HEK293T (cell line): ENCODE measurements around the gene VPS37B.

Experiments used
- ARNT ChIP-seq: fragments of 450-650 bp; IDR thresholded peaks from 2 replicates; pipeline ENCODE4 v1.6.1; 2017; ENCODE audit warnings: mild to moderate bottlenecking
- BHLHE40 ChIP-seq: fragments of 450-650 bp; IDR thresholded peaks from 2 replicates; pipeline ENCODE4 v1.6.1; 2016; ENCODE audit warnings: mild to moderate bottlenecking, moderate library complexity, borderline replicate concordance
- ELF4 ChIP-seq: fragments of 450-650 bp; IDR thresholded peaks from 2 replicates; pipeline ENCODE4 v1.6.1; 2017; ENCODE audit warnings: antibody characterized with exemption
- FOXK2 ChIP-seq: fragments of 450-650 bp; IDR thresholded peaks from 2 replicates; pipeline ENCODE4 v1.6.1; 2016; ENCODE audit warnings: mild to moderate bottlenecking
- FOXM1 ChIP-seq: fragments of 450-650 bp; IDR thresholded peaks from 2 replicates; pipeline ENCODE4 v1.6.1; 2017; ENCODE audit warnings: mild to moderate bottlenecking, borderline replicate concordance
- HDGF ChIP-seq: fragments of 450-650 bp; IDR thresholded peaks from 2 replicates; pipeline ENCODE4 v1.6.1; 2017; ENCODE audit warnings: antibody characterized with exemption, borderline replicate concordance
- NFRKB ChIP-seq: fragments of 450-650 bp; IDR thresholded peaks from 2 replicates; pipeline ENCODE4 v1.6.1; 2016; ENCODE audit warnings: mild to moderate bottlenecking, moderate library complexity
- SP1 ChIP-seq: fragments of 450-650 bp; IDR thresholded peaks from 2 replicates; pipeline ENCODE4 v1.6.1; 2017
- SUZ12 ChIP-seq: fragments of 450-650 bp; IDR thresholded peaks from 2 replicates; pipeline ENCODE4 v1.6.1; 2016; ENCODE audit warnings: mild to moderate bottlenecking
- TARDBP ChIP-seq: fragments of 450-650 bp; IDR thresholded peaks from 2 replicates; pipeline ENCODE4 v1.6.1; 2016
- ZNF384 ChIP-seq: fragments of 450-650 bp; IDR thresholded peaks from 2 replicates; pipeline ENCODE4 v1.6.1; 2016

- no peak for TF ChIP-seq ELF4
- TF ChIP-seq HDGF = no peak
- no peak for TF ChIP-seq ZNF384
- no peak for TF ChIP-seq SP1
- TF ChIP-seq FOXK2 = no peak
- TF ChIP-seq TARDBP = no peak
- no peak for TF ChIP-seq NFRKB
- TF ChIP-seq FOXM1 = no peak
- TF ChIP-seq BHLHE40 = no peak
- no peak for TF ChIP-seq SUZ12
- TF ChIP-seq ARNT = no peak
Observed at GRCh38 chr12:122873540-122873939, 22.4 kb downstream of the VPS37B start.
